Measurements from ENCODE around the gene PTPN2.

Gene PTPN2

DNA sequence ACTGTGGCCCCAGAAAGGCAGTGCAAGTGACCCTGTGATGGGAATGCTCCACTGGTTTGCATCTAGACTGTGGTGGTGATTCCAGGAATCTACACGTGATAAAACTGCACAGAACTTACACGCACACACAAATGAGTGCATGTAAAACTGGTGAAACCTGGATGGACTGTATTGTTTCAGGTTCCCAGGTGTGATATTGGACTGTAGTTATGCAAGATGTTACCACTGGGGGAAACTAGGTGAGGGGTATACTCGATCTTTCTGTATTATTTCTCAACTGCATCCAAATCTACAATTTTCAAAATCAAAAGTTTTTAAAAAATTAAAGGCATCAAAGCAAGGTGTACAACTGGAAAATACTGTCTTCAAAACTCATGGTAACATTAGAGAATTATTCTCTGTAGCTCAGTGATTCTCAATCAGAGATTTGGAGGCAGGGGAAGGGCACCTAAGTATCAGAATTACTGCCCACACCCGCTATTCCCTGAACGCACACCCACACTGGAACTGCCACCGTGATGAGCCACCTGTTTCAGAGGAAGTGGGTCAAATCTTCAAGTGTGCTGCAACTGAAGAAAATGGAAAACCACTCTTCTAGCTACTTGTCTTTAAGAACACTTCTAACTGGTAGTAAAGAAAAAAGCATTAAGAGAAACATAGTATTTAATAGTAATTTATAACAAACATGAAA lies 26.7 kb downstream of the PTPN2 start:
- no peak for DNase-seq

DNA sequence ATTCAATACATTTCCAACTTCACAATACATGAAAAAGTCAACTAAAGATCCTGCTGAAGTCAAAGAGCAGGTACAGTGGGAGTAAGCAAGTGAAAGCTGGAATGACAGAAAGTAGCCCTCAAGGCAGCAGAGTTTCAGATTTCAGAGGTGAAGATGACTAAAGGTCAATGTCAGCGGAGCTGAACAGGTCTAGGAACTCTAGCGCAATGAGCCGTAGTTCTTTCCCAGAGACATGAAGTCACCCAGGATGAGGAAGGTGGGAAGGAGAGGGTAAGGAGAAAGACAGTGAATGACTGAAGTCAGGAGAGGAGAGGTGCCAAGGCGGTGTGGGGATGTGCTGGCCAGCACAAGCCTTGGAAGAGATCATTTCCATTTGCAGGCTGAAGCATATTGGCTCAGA lies 28.1 kb downstream of the PTPN2 start:
- DNase-seq: no peak

DNA sequence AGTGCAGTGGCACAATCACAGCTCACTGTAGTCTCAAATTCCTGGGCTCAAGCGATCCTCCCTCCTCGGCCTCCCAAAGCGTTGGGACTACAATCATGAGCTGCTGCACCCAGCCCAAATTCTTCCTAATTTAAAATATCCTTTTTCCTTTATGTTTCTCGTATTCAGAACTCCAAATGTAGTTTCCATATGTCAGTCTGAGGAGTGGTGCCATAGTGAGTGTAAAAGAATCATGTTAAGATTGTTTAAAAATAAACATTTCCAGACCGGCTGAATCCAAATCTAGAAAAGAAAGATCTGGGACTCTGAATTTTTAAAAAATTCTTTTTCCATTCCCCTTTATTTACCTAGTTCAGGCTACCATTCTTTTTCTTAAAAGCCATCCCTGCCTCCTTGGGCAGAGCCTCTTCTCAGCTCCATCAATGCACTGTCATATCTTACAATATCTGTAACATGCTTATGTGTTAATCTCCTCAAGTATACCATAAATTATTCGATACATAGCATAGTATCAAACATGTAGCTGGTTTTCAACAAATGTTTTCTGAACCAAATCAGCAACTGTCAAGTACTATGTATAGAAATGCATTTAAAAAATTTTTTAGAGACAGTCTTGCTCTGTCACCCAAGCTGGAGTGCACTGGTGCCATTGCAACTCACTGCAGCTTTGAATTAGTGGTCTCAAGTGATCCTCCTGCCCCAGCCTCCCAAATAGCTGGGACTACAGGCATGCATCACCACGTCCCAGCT lies 31.3 kb downstream of the PTPN2 start:
- DNase-seq: no peak

GRCh38 chr18:12851716-12852115 lies 32.3 kb downstream of the PTPN2 start:
- DNase-seq: no peak

DNA sequence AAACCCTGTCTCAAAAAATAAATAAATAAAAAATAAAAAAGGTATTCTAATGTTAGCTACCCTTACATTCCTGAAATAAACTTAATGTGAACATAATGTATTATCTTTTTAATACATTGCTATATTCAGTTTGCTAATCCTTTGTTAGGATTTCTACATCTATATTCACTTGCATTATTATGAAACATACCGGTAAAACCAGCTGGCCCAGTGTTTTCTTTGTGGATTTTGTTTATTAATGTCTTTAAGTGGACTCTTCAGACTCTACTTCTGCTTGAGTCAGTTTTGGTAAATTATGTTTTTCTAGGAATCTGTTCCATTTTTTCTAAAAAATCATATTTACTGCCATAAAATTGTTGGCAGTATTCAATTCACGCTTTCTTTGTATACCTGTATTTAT lies 34.5 kb downstream of the PTPN2 start:
- DNase-seq: no peak

DNA sequence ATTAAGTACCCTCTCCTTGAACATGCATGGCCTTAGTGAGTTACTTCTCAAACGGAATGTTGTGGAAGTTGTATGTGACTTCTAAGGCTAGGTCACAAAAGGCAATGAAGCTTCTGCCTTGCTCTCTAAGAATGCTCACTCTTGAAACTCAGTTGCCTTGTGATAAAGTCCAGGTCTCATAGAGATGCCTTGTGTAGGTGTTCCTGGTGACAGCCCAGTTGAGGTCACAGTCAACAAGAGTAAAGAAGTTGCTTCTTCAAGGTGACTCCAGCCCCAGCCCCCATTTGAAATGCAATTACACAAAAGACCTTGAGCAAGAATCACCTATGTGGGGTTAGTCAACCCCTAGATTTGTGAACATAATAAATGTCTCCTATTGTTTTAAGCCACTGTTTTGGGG lies 35.6 kb downstream of the PTPN2 start:
- DNase-seq: no peak

DNA sequence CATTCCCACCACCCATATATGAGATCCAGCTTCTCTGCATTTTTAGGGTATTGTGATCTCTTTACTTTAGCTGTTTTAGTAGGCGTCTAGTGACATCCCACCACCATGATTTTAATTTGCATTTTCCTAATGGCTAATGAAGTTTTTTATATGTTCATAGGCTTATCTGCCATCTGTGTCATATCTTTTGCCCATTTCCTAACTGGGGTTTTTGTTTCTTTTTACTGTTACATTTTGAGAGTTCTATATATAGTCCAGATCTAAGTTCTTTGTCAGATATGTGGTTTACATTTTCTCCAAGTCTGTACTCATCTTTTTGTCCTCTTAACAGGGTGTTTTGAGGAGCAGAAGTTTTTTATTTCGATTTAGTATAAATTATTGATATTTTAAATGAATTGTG lies 39.6 kb downstream of the PTPN2 start:
- no peak for DNase-seq

DNA sequence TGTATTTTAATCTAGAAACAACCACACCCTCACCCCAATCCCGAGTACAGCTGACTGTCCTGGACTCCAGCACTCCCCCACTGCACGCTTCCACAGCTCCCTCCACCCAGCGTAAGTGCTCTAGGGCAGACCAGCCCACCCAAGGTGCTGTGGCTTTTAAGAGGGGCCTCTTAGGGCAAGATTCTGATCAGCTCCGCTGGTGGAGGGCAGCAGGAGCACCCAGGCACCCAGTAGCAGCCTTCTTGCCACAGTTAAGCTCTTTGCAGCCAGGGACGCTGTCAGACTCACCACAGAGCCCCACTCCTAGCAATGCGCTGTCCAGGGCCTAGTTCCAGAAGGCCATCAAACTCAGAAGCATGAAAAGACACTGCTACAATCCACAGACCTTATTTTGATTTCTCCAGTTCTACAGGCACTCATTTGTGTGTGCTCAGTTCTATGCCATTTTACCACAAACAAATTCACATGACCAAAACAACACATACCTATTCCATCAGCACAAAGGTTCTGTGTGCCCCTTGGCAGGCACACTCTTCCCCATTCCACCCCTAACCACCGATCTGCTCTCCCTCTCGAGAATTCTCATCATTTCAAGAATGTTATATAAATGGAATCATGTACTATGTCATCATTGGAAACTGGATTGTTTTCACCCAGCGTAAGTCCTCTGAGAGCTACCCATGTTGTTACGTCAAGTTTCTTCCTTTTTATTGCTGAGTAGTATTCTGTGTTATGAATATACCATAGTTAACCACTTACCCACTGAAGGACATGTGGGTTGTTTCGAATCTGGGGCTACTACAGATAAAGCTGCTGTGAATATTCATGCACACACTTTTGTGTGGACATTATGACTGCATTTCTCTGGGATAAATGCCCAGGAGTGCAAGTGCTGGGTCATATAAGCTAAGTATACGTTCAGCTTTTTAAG lies 40.4 kb downstream of the PTPN2 start:
- DNase-seq: no peak

DNA sequence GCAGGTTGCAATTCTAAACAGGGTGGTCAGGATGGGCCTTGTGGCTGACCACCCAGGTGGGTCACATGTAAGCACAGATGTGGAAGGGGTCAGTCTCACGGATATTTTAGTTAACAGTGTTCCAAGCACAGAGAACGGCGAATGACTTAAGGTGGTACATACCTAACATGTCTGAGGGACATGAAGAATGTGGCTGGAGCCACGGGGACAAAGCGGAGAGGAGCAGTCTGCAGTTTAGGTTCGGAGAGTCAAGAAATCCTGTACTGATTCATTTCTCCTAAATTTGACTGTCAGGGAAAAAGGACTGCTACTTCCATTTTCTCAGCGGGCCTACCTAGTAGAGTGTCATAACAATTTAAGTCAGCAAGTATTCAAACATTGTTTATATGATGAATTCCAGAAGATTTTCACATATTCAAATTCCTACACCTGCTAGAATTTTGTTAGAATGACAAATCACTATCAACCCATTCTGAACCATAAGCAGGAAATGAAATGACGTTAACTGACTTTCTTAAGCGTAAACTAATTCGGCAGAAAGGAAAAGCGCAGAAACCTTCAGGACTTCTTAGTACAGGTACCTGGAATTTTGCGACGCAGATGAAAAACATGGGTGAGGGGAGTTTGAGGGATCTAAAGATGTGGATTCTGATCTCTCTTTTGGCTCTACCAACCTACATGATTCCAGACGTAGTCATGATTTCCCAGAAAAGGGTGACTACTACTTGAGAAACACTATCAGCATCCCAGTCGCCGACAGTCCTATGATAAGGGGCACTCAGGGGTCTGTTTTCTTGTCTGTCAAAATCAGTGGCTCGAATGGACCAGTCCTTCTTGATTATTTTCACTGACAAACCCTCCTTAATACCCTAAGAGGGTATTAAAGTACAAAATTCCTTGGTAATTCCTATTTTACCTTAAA lies 41.3 kb downstream of the PTPN2 start:
- no peak for DNase-seq

DNA sequence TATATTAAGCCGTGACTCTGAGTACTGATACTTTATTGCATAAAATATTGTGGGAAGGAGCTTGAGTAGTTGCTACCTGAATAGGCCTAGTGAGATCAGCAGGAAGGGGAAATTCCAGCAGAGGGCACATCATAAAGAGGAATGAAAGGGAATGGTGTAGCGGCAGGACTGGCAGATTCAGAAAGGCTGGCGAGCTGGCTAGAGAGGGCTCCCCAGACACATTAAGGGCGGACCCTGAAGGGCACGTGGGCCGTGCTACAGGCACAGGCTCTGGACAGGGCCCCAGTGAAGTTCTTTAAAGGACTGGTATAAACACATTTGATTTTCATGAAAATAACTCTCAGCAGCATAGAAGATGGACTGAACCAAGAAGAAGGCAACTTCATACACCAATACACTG lies 43.0 kb downstream of the PTPN2 start:
- DNase-seq: no peak

GRCh38 chr18:12840382-12840781 lies 43.7 kb downstream of the PTPN2 start:
- DNase-seq: no peak

DNA sequence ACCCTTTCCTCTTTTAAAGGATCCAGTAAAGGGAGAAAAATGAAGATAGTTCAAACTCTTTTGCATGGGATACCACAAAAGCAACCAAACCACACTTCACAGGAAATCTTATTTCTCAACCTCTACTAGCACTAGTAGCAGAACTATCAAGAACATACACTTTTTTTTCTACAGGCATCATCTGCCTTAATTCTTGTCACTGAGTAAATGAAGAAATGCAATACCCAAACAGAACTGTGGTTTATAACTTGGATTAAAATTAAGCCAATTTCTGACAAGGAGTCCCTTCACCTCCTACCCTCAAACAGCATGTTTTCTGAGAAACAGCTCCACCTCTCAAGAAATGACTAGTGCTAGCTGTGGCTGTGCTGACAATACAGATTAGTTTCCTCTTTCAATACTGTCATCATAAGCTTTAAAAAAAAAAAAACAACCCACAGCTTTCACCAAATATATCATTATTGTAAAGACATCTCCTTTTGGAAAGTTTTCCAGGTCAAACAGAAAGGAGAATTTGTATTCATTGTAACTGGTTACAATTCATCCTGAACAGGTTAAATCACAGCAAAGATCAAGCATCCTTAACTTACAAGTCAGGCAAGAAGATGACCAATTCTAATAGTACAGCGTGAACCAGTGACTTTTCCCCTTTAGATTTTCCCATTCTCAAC lies 44.4 kb downstream of the PTPN2 start:
- no peak for DNase-seq

DNA sequence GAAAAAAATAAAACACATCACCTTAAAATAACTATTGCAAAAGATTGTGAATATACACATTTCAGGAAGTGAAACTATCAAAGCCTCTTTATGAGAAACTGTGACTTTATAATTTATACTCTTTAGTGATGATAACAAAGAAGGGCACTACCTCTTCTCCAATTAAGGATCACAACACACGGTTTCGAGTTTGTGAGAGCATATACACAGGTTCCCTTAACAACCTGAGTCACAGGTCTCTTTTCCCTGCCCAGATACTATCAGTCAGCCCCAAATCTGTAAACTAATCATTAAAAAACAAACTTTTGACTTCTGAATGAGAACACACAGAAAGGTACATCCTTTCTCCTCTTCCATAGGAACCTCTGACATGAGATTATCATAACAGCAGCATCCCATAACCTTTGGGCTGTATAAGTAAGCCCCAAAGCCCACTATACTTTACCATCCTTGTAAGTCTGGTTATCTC lies 44.9 kb downstream of the PTPN2 start:
- no peak for DNase-seq

DNA sequence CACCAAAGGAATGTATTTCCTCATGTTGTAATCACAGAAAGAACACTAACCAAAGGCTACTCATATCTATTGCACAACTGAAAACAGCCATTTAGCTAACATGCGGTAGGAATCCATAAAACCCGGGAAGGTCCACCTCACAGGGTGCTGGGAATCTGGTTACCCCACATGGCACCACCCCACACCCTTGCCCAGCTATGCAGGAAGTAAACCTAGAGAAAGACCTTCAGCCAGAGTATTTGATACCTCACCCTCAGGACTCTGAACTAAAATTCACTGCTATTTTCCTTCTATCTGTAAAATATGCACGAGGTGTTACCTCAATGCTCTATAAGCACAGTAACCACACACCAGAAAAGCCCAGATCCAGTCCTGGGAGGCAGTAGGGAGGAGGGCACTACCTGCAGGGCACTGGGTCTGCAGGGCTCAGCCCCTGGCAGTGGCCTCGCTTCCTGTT lies 45.8 kb downstream of the PTPN2 start:
- DNase-seq: peak in 1 of 3 experiments; percentile 12

GRCh38 chr18:12837747-12838146 lies 46.3 kb downstream of the PTPN2 start:
- no peak for DNase-seq

- no peak for DNase-seq
Measured at GRCh38 chr18:12836551-12836950, 47.5 kb downstream of the PTPN2 start.

GRCh38 chr18:12828116-12829051 lies 55.7 kb downstream of the PTPN2 start:
- DNase-seq: no peak

DNA sequence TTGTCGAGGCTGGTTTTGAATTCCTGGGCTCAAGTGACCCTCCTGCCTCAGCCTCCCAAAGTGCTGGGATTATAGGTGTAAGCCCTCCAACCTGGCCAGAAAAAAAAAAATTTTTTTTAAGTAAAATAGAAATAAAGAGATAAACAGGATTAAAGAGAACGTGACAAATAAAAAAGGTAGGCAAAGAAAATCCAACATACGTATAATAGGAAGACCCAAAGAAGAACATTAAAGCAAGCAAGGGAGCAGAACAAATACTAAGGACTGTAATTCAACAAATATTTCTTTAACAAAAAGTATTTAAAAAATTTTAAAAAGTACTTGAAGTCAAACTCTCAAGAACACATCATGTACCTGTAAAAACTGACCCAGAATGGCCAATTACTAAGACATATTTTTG lies 56.4 kb downstream of the PTPN2 start:
- DNase-seq: no peak

DNA sequence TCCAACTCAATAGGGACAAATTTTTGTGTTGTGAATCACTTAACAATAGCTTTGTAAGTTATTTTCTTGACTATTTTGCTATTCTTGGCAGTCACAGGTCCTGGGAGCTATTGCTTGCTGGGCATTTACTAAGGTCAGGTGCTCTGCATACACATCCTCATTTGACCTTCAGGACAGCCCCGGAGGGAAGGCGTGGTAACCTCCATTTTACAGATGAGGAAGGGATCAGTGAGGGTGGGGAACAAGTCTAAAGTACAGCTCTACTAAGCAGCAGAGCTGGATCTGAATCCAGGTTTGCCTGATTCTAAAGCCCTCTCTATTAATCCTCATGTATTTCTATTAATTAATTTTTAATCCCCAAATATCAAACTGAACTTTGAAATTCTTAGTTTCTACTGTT lies 58.8 kb downstream of the PTPN2 start:
- DNase-seq: no peak

DNA sequence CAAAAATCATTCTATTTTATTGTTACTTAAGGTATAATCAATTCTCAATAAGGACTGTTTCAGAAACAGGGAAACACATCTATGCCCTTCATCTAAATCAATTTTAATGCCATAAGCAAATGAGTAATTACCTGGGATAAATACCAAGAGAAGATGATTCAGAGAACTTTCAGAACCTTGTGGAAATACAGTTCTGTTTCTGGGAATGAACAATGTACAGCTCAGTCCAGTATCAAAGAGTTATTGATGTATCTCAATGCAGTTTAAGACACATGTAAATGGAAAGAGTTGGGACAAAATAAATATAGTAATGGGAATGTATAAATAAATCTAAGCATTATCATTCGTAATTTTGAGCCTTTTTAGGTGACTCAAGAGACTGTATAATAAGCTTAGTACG lies 60.1 kb downstream of the PTPN2 start:
- DNase-seq: no peak

GRCh38 chr18:12821408-12821807 lies 62.6 kb downstream of the PTPN2 start:
- no peak for DNase-seq
